GM12878 (cell line): ENCODE results near the gene METTL9. TPM values are rescaled to one million over a fixed set of nuclear protein-coding genes. Genes with fewer than 3 reads are reported as not detected.

Experiments
- ATAC-seq: fragments of 200-7000 bp; cut with Tn5 transposase; 3 replicates; pipeline ENCODE4 v1.9.1; 2020; ENCODE audit warnings: mild to moderate bottlenecking, moderate library complexity
- BruUV-seq: library from RNA; stranded (reverse); fragments of 400-500 nt; replicated peaks from 2 replicates; lab custom pipeline; 2021; lab: Mats Ljungman, UMichigan
- CTCF ChIA-PET: fragments of 300-600 bp; sonication (Branson Sonifier 250); formaldehyde crosslinking; extraction: SDS; loops from one replicate; lab custom pipeline; 2021; ENCODE audit warnings: inconsistent platforms; lab: Yijun Ruan, JAX
- POLR2A ChIA-PET: fragments of 350-600 bp; formaldehyde crosslinking; extraction: SDS; loops from one replicate; lab custom pipeline; 2021; ENCODE audit warnings: inconsistent platforms; lab: Charles Lee
- RAD21 ChIA-PET: fragments of 300-600 bp; sonication (Branson Sonifier 250); formaldehyde crosslinking; loops from one replicate; lab custom pipeline; 2023; ENCODE audit warnings: antibody characterized with exemption; ENCODE audit not compliant: unreplicated experiment; lab: Charles Lee
- SMC1A ChIA-PET: fragments of 300-600 bp; sonication (Branson Sonifier 250); formaldehyde crosslinking; loops from one replicate; lab custom pipeline; 2023; ENCODE audit not compliant: unreplicated experiment, uncharacterized antibody; lab: Charles Lee
- DNase-seq: peaks from one replicate; pipeline ENCODE4 v3.0.0-alpha.2; 2011; ENCODE audit warnings: low read depth, low spot score
- FAIRE-seq: peaks from 3 replicates; lab custom pipeline; 2011; peaks lifted over from hg19 to GRCh38; lab: Jason Lieb, UNC
- H2AFZ ChIP-seq: 2 replicates; pipeline ENCODE4 v1.6.0; 2011; ENCODE audit warnings: low read depth, low read length, control low read depth; ENCODE audit not compliant: control insufficient read depth
- H3K27ac ChIP-seq: 2 replicates; pipeline ENCODE4 v1.5.1; 2011; ENCODE audit warnings: control low read depth; ENCODE audit not compliant: control insufficient read depth, insufficient read depth
- H3K27me3 ChIP-seq, 2 experiments: replicated peaks in 1 of 2; 2 replicates each; pipeline versions ENCODE4 v1.6.0 to v1.6.1; 2011; ENCODE audit warnings: low read length in 1 of 2; ENCODE audit not compliant: control insufficient read depth in 2 of 2, insufficient read depth in 2 of 2
- H3K36me3 ChIP-seq, 2 experiments: 2 replicates each; pipeline ENCODE4 v1.5.1; 2011; ENCODE audit warnings: low read length in 1 of 2; ENCODE audit not compliant: control insufficient read depth in 2 of 2, insufficient read depth in 2 of 2
- H3K4me1 ChIP-seq: 2 replicates; pipeline ENCODE4 v1.6.1; 2011; ENCODE audit warnings: mild to moderate bottlenecking, low read length, moderate library complexity, mixed read lengths; ENCODE audit not compliant: control insufficient read depth, insufficient read depth
- H3K4me2 ChIP-seq: 2 replicates; pipeline ENCODE4 v1.6.0; 2011; ENCODE audit warnings: control low read depth; ENCODE audit not compliant: control insufficient read depth, insufficient read depth
- H3K4me3 ChIP-seq: fragments of 200-600 bp; sonication (generic); 2 replicates; pipeline ENCODE4 v1.5.1; 2016
- H3K79me2 ChIP-seq: 2 replicates; pipeline ENCODE4 v1.6.0; 2011; ENCODE audit warnings: low read length; ENCODE audit not compliant: control insufficient read depth, insufficient read depth
- H3K9ac ChIP-seq: 2 replicates; pipeline ENCODE4 v1.8.0; 2011; ENCODE audit warnings: low read length, control low read depth, mixed read lengths; ENCODE audit not compliant: control insufficient read depth, insufficient read depth
- H3K9me3 ChIP-seq: replicated peaks from 3 replicates; pipeline ENCODE4 v1.5.1; 2011; ENCODE audit warnings: mild to moderate bottlenecking, low read length; ENCODE audit not compliant: control insufficient read depth, insufficient read depth
- H4K20me1 ChIP-seq: 2 replicates; pipeline ENCODE4 v1.6.0; 2011; ENCODE audit not compliant: control insufficient read depth, insufficient read depth
- ASH2L ChIP-seq: fragments of 300-600, 200-600 bp; sonication (generic); IDR thresholded peaks from 2 replicates; pipeline ENCODE4 v1.6.1; 2017; ENCODE audit warnings: low read depth, mild to moderate bottlenecking, borderline replicate concordance
- BRCA1 ChIP-seq: IDR thresholded peaks from 2 replicates; pipeline ENCODE4 v1.6.1; 2011; ENCODE audit warnings: low read depth, low read length, improper control_type of control experiment
- CBX5 ChIP-seq: sonication (generic); IDR thresholded peaks from 2 replicates; pipeline ENCODE4 v1.6.1; 2016; ENCODE audit warnings: low read depth, moderate library complexity, mild to moderate bottlenecking, inconsistent platforms
- CEBPB ChIP-seq, 2 experiments: fragments of 150-350 bp in 1 of 2; IDR thresholded peaks; 2 replicates each; pipeline ENCODE4 v1.6.1; 2012 to 2014; ENCODE audit warnings: low read depth in 2 of 2, low read length in 2 of 2, borderline replicate concordance in 1 of 2, inconsistent platforms in 1 of 2
- CTCF ChIP-seq, 3 experiments: IDR thresholded peaks in 2 of 3; conservative IDR thresholded peaks in 1 of 3; 2 replicates each; pipeline ENCODE4 v1.5.1; 2011; ENCODE audit warnings: low read depth in 3 of 3, low read length in 3 of 3, mild to moderate bottlenecking in 3 of 3, control low read depth in 2 of 3, moderate library complexity in 2 of 3, inconsistent platforms in 1 of 3, mixed read lengths in 1 of 3; ENCODE audit not compliant: control insufficient read depth in 2 of 3, insufficient read depth in 1 of 3; ENCODE audit errors: extremely low read depth in 1 of 3
- EGR1 ChIP-seq, 2 experiments: IDR thresholded peaks; 1 replicate in 1 of 2; 2 replicates in 1 of 2; pipeline ENCODE4 v1.6.1; 2011 to 2012; ENCODE audit warnings: low read depth in 2 of 2, low read length in 2 of 2, borderline replicate concordance in 1 of 2, mild to moderate bottlenecking in 1 of 2, moderate library complexity in 1 of 2
- ELK1 ChIP-seq: IDR thresholded peaks from 2 replicates; pipeline ENCODE4 v1.6.1; 2012; ENCODE audit warnings: low read depth, low read length, improper control_type of control experiment
- GABPA ChIP-seq: IDR thresholded peaks from 2 replicates; pipeline ENCODE4 v1.6.1; 2014; ENCODE audit warnings: antibody characterized with exemption, low read depth, mild to moderate bottlenecking, inconsistent platforms
- HDGF ChIP-seq: fragments of 450-650 bp; IDR thresholded peaks from 2 replicates; pipeline ENCODE4 v1.6.1; 2016; ENCODE audit warnings: antibody characterized with exemption
- IRF4 ChIP-seq: IDR thresholded peaks from 2 replicates; pipeline ENCODE4 v1.6.1; 2011; ENCODE audit warnings: low read depth, low read length
- MAX ChIP-seq: IDR thresholded peaks from 2 replicates; pipeline ENCODE4 v1.6.1; 2012; ENCODE audit warnings: low read depth, low read length, improper control_type of control experiment
- MTA2 ChIP-seq: fragments of 450-650 bp; IDR thresholded peaks from 2 replicates; pipeline ENCODE4 v1.6.1; 2016; ENCODE audit warnings: low read depth, mild to moderate bottlenecking, moderate library complexity
- PBX3 ChIP-seq: IDR thresholded peaks from 2 replicates; pipeline ENCODE4 v1.6.1; 2011; ENCODE audit warnings: mild to moderate bottlenecking, low read depth, low read length, moderate library complexity; ENCODE audit not compliant: insufficient replicate concordance
- RAD21 ChIP-seq: IDR thresholded peaks from 2 replicates; pipeline ENCODE4 v1.6.1; 2011; ENCODE audit warnings: mild to moderate bottlenecking, low read depth, low read length, moderate library complexity; ENCODE audit not compliant: insufficient read depth
- RBBP5 ChIP-seq: fragments of 200-600 bp; sonication (generic); conservative IDR thresholded peaks from 2 replicates; pipeline ENCODE4 v1.6.1; 2016
- SIN3A ChIP-seq: IDR thresholded peaks from 2 replicates; pipeline ENCODE4 v1.6.1; 2012; ENCODE audit warnings: low read depth, low read length, improper control_type of control experiment
- SMAD5 ChIP-seq: IDR thresholded peaks from 2 replicates; pipeline ENCODE4 v1.6.1; 2016; ENCODE audit warnings: antibody characterized with exemption, low read depth
- STAT3 ChIP-seq: IDR thresholded peaks from 2 replicates; pipeline ENCODE4 v1.6.1; 2011; ENCODE audit warnings: low read depth, low read length, improper control_type of control experiment
- ZNF207 ChIP-seq: fragments of 450-650 bp; IDR thresholded peaks from 2 replicates; pipeline ENCODE4 v1.6.1; 2014; ENCODE audit warnings: antibody characterized with exemption, mild to moderate bottlenecking, borderline replicate concordance
- ZNF217 ChIP-seq: fragments of 450-650 bp; IDR thresholded peaks from 2 replicates; pipeline ENCODE4 v1.6.1; 2017; ENCODE audit warnings: antibody characterized with exemption, mild to moderate bottlenecking
- ZNF274 ChIP-seq: IDR thresholded peaks from one replicate; pipeline ENCODE4 v1.8.0; 2011; ENCODE audit not compliant: insufficient read length, insufficient read depth
- WGBS: methylation state at CpG from one replicate; pipeline ENCODE4 v1.1.6; 2016; ENCODE audit warnings: low lambda C conversion rate; ENCODE audit not compliant: insufficient replicate concordance, insufficient coverage; ENCODE audit errors: missing lambda C conversion rate; 5-methylcytosine and 5-hydroxymethylcytosine counted together
- in situ Hi-C: fragments of 300-500 bp; cut with MboI; formaldehyde crosslinking; loops from 9 replicates; pipeline ENCODE4 v1.14.3; 2018; ENCODE audit warnings: mixed read lengths
- intact Hi-C: fragments of 100-400 bp; cut with micrococcal nuclease; formaldehyde crosslinking; loops from one replicate; pipeline ENCODE4 v1.14.2; 2022; ENCODE audit not compliant: unreplicated experiment
- polyA plus RNA-seq, 11 experiments: library from polyadenylated mRNA; depleted of rRNA in 4 of 11; unstranded in 6 of 11; stranded (reverse) in 5 of 11; fragments of >200 nt; fragmentation: Nextera tagmentation in 4 of 11; fragmentation: Illumina TruSeq in 1 of 11; extraction: Ambion mirVana in 4 of 11; extraction: Trizol in 1 of 11; gene quantifications; 1 replicate in 1 of 11; 2 replicates in 10 of 11; pipeline versions ENCODE4 v1.2.1 to v1.2.3, GENCODE V29; 2011 to 2016; ENCODE audit warnings: inconsistent platforms in 2 of 11, missing spikeins in 2 of 11, low read depth in 1 of 11
- total RNA-seq, 4 experiments: library from RNA; depleted of rRNA in 3 of 4; stranded (reverse); fragments of >200 nt in 3 of 4; fragmentation: Illumina TruSeq in 1 of 4; extraction: Trizol in 1 of 4; gene quantifications; 2 replicates each; pipeline versions ENCODE4 v1.2.1 to v1.2.3, GENCODE V29; 2013 to 2021

METTL9 gene
- total and polyA plus RNA-seq, 10 of the 15 experiments (the other 5 are each of a cell fraction or from before 2014, with no cell fraction given), result 19.4 to 119 (median 101) TPM

GRCh38 chr16:21610006-21610544, 10.7 kb downstream of the METTL9 start (continued):
- no peak for TF ChIP-seq ELK1
- no peak for TF ChIP-seq STAT3
- no peak for TF ChIP-seq CTCF (IDR thresholded peaks at IDR 0.05 in 2 of 3, conservative IDR thresholded peaks at IDR 0.05 in 1 of 3; ENCODE audit: control insufficient read depth in 2 of 3, extremely low read depth in 1 of 3, insufficient read depth in 1 of 3, low read depth in 3 of 3, low read length in 3 of 3)
- no peak for TF ChIP-seq CBX5
- no peak for TF ChIP-seq HDGF
- no peak for TF ChIP-seq RBBP5
- no peak for TF ChIP-seq GABPA
- no peak for TF ChIP-seq ZNF207
- no peak for TF ChIP-seq ZNF274
- no peak for TF ChIP-seq EGR1 (IDR thresholded peaks at IDR 0.05; ENCODE audit: borderline replicate concordance in 1 of 2, low read depth in 2 of 2, low read length in 2 of 2)

GRCh38 chr16:21610766-21611165, 11.4 kb downstream of the METTL9 start:
- H3K9ac ChIP-seq, result no peak overlapping the region
- H3K4me2 ChIP-seq, result no peak overlapping the region
- FAIRE-seq (no peak), DNase-seq (no peak), ATAC-seq (no peak)
- CTCF ChIA-PET, result interaction anchor here (0.7 to 1.8 kb wide), 8 partner anchors 10 to 97 kb away, joined by 3 to 5 read pairs (median 4); no protein-coding TSS in a partner anchor
- SMC1A ChIA-PET, result interaction anchor here (1.0 to 2.2 kb wide), 8 partner anchors 10 to 31 kb away, joined by 3 to 6 read pairs (median 4); no protein-coding TSS in a partner anchor
- no peak overlapping the region for H3K4me3 ChIP-seq
- 75% methylated on average over 2 of the region's 2 CpGs for WGBS
- H3K9me3 ChIP-seq, result no peaks in the 10 kb centered on the region
- H4K20me1 ChIP-seq, result peaks cover 2% of the 10 kb centered on the region; the same call in 1 of the 2 replicates
- RAD21 ChIA-PET, result no interaction called here
- peaks cover 19% of the 10 kb centered on the region for H3K4me1 ChIP-seq
- peaks cover 13% of the 10 kb centered on the region for H3K79me2 ChIP-seq
- no peak overlapping the region for H2AFZ ChIP-seq
- no peaks in the 10 kb centered on the region for H3K27me3 ChIP-seq
- no peaks in the 10 kb centered on the region; a peak in 2 of 4 replicates for H3K36me3 ChIP-seq
- POLR2A ChIA-PET, result no interaction called here
- no peak overlapping the region for H3K27ac ChIP-seq
- in situ Hi-C loops, result no loop called here
- no TSS peak for BruUV-seq
- intact Hi-C loops, result no loop called here
- TF ChIP-seq ASH2L (no peak), PBX3 (no peak), SIN3A (no peak), IRF4 (no peak), MAX (no peak), SMAD5 (no peak), MTA2 (no peak), CEBPB (IDR thresholded peaks at IDR 0.05; ENCODE audit: borderline replicate concordance in 1 of 2, low read depth in 2 of 2, low read length in 2 of 2) (no peak), BRCA1 (no peak), ZNF217 (no peak), RAD21 (no peak)
